Activated CD4-positive, alpha-beta T cell treated with anti-CD3 and anti-CD28 coated beads, Interleukin-2, Interleukin-4, amounts not matched to agents 100 ng/mL and 50 ng/mL, durations not matched to agents 16 hours and 8 hours (primary cell): ENCODE results near the gene PIGL.

Experiments
- DNase-seq: peaks from one replicate; pipeline ENCODE4 v3.0.0-alpha.2; 2020; ENCODE audit warnings: low spot score

Gene PIGL

DNA sequence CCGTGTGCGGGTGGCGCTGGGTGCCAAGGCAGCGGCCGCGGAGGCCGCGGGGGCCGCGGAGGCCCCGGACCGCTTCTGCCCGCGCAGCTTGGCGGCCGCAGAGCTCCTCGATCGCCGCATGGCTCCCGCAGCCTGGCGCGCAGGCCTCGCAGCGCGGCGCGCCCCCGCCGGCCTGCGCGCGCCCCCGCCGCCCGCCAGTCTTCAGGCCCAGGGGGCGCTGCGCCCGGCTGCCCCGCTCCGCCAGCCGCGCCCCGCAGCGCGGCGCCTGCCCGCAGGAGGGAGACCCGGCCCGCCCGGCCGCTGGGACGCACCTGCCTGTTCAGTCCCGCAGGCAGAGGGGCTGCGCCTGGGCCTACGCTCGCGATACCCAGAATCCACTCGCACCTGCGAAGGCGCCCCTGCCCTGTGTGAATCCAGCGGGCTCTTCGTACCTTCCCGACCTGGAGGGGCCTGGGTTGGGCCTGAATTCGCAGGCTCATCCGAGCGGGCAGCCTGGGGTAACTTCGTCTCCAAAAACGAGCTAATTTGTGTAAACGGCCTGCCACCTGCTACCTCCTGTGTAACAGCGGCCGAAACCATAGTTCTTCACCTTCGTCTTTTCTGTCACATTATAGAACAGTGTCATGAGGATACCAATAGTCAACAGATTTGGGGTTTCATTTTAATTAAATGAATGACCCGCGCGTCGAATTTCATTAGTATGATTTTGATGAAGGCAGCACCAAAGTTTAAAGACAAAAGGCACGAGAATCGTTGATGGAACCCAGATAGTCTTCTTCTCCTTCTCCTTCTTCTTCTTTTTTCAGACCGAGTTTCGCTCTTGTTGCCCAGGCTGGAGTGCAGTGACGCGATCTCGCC lies 136.5 kb downstream of the PIGL start, which contains the start of gene CENPV:
Gene CENPV, minus strand, starts transcription at position 153 of the 858 bp plus-strand sequence. Its CDS starts 33 bp downstream, at position 120.
- peak; percentile 58 for DNase-seq

DNA sequence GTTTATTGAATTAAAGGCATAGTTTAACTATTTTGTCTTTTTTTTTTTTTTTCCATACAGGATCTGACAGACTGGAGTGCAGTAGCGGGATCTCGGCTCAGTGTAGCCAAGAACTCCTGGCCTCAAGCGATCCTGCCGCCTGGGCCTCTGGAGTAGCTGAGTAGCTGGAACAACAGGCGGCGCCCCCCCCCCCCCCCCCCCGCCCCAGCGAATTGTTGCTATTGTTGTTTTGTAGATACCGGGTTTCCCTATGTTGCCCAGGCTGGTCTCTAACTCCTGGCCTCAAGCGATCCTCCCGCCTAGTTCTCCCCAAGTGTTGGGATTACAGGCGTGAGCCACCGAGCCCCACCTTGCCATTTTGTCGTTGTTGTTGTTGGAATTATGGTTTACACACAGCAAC lies 137.6 kb downstream of the PIGL start:
- DNase-seq: no peak

DNA sequence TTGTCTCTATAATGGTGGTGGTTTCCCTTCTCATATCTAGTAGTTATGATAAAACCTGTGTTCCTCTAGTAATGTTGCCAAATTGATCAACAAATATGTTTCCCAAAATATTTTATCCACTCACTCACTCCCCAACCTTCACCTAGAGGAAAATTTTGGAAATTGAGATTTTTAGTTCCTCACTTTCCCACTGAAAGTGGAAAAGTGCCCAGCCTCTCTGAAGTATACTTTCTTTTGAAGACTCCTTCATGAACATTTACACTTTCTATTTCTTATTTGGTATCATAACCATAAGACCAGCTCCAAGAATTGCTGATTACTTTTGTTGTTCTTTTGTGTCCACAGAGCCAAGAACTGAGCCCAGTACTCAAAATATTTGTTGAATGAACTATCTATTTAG lies 141.4 kb downstream of the PIGL start:
- DNase-seq: no peak

DNA sequence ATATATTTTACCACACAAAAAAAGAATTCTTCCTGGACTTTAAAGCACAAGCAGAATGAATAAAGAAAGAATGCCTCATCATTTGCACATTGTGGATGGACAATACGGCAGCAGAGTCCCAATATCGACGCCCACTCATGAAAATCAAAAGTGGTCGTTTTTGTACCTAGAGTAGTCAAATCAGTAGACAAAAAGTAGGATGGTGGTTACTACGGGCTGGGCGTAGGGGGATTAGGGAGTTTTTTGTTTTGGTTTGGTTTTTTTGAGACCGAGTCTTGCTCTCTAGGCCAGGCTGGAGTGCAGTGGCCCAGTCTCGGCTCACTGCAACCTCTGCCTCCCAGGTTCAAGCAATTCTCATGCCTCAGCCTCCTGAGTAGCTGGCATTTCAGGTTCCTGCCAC lies 144.9 kb downstream of the PIGL start:
- no peak for DNase-seq

DNA sequence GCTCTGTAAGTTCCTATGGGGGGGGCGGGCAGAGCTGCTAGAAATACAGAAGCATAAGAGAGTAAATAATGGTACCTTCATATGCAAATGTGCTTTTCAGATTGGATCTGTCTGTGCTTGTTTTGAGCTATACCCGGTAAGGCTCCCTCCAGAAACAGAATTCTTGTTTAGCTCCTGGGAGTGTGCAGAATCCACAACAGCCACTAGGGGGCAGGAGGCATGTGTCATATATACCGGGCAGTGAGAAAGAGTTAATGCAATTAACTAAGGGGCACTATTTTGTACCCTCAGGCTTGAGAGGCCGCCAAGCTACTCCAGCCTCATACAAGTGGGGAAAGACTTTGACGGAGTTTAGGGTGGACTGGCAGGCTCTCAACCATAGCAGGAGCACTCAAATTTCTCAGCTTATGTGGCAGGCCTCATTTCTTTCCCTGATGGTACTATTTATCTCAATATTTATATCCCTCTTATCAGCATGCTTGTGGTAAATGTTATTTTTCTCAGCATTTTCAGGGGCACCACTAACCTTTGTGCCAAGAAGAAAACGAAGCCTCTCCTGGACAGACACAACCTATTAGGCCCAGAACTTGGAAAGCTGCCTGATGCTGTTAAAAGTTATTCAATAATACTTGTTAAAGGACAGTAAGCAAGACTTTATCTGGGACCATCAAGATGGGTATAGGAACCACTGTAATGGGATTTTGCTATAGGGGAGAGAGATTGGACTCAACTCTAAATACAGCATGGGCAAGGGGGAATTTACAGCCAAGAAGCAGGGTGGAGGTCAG lies 146.9 kb downstream of the PIGL start:
- peak; percentile 83 for DNase-seq

DNA sequence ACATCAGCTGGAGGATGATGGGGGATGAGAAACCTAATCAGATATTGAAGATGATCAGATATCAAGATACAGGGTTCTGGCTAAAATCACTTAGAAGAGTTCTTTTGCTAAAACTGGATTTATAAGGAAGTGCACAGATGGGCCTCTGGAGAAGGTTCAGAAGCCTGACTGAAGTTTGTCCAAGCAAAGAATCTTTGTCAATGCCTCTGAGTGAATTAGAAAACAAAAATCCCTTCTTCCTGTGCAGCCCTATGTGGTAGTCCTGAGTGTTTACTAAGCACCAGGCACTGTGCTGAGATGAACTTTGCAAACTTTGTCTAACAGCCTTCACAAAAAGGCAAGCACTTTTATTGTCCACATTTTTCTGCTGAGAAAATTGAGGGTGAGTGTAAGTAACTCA lies 147.6 kb downstream of the PIGL start:
- DNase-seq: no peak

DNA sequence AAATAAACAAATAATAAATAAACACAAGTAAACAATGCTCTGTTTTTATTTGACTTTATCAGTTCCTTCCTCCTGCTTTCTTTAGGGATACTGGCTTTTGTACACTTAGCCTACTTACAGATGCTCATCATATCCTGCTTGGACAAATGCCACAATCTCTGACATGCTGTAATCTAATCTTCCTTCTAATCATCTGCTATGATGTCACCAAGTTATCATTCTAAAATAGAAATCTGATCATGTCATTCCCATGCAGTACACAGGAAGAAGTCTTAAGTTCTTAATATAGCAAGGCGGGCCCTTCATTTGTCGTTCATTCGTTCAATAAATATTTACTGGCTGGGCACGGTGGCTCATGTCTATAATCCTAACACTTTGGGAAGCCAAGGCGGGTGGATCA lies 154.7 kb downstream of the PIGL start:
- DNase-seq: no peak

DNA sequence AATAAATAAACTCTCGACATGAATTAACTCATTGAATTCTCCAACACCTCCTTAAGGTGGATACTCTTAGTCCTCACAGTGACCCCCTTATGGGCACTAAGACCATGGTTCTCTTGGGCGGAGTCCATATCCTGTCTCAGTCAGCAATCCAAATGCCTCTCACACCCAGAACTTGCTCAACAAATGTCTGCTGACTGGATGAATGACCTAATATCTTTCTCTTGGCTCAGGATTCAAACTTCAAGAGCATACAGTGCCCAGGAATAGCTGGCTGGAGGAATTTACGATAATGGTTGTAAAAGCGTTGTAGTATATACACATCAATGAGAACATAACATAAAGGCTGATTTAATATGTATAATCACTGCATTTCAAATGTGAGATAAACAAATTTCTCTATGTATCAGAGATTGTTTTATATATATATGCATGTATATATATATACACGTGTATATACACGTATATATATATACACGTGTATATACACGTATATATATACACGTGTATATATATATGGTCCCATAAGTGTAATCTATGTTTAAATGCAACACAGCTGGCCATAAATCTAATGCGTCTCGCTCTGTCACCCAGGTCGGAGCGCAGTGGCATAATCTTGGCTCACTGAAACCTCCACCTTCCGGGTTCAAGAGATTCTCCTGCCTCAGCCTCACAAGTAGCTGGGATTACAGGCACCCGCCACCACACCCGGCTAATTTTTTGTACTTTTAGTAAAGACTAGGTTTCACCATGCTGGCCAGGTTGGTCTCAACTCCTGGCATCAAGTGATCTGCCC lies 157.3 kb downstream of the PIGL start:
- no peak for DNase-seq
